NOMO-1 treated with dmso at 0.1 percent for 144 hours (cell line): ENCODE data around the gene CCR2.
A peak's percentile ranks its signal among the peaks of the same experiment; 100 is the strongest.
"Not testable (repeated sequence)": the region's sequence is repeated elsewhere in the genome, so short reads cannot be mapped to it uniquely, and the experiment has no call there.

Experiments
- DNase-seq: peaks from one replicate; lab custom pipeline; 2025; ENCODE audit not compliant: unreplicated experiment; lab: John Stamatoyannopoulos, UW

Gene CCR2

DNA sequence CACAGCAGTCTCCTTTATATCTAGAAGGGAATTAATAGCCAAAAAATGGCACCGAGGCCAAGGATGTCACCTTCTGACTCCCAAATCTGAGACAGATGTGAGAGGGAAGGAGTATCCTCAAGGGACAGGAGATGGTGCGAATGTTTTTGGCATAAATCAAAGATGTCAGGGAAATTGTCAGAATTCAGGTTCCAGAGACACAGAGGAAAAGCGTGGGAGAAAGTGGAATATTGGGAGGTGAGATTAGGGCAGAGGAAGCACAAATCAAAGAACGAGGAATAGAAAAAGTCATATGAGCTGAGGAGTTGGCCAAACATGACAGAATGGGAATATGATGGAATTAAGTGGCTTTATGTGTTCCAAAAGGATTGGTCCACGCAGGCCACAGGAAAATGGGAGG lies 46.9 kb downstream of the CCR2 start:
- no peak for DNase-seq

GRCh38 chr3:46401579-46401978 lies 47.7 kb downstream of the CCR2 start:
- no peak for DNase-seq

GRCh38 chr3:46402902-46403301 lies 49.0 kb downstream of the CCR2 start:
- not testable (repeated sequence) for DNase-seq

DNA sequence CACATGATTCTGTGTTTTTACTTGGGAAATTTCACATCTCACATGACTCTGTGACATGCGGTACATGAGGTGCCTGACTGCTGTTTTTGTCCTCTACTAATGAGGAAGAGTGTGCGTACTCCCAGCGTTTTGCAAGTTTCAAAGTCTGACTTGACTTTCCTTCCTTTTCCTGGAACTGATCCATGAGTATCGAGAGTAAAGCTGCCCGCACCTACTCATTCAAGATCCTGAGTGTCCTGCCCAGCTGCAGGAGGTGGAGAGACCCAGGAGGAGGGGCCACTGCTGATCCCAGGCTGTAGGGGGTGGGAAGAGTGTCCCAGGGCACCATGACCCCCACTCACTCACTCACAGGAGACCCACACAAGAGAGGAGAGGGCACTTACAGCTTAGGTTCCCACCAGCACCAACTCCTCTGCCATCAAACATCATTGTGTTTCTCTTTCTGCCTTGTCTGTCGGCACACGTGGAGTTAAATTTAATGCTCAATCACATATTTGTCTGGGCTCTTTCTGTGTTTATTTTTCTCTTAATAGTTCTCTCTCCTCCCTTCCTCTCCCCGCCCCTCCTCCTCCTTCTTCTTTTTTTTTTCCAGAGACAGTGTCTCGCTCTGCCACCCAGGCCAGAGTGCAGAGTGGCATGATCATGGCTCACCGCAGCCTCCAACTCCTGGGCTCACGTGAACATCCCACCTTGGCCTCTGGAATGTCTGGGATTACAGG lies 51.5 kb downstream of the CCR2 start:
- no peak for DNase-seq

DNA sequence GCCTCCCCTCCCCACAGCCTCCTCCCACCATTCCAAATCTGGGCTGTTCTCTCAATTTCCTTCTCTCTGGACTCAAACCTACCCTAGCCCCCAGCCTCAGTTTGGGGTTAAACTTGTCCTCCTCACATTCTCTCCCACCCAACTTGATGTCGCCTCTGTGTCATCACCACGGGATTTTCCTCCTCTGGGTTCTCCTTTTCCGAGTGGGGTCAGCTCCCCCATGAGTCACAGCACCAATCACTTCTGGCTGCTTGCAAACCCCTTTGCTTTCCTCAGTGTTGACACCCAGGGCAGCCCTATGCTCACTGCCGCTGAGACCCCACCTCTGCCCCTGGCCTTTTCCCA lies 52.5 kb downstream of the CCR2 start:
- DNase-seq, result no peak

GRCh38 chr3:46406788-46407611 lies 53.1 kb downstream of the CCR2 start, which contains the start of the genes CCR5AS and CCRL2:
CCR5AS (minus strand) TSS chr3:46407066.
CCRL2 (plus strand) TSS chr3:46407259; CDS start chr3:46408080, 821 bp downstream.
- DNase-seq, result peak; percentile 52

DNA sequence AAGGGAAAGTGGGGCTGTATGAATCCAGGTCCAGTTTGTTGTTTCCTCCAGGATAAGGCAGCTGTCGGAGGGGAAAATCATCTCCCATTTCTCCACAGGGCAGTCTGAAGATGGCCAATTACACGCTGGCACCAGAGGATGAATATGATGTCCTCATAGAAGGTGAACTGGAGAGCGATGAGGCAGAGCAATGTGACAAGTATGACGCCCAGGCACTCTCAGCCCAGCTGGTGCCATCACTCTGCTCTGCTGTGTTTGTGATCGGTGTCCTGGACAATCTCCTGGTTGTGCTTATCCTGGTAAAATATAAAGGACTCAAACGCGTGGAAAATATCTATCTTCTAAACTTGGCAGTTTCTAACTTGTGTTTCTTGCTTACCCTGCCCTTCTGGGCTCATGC lies 54.1 kb downstream of the CCR2 start:
- DNase-seq, result no peak

DNA sequence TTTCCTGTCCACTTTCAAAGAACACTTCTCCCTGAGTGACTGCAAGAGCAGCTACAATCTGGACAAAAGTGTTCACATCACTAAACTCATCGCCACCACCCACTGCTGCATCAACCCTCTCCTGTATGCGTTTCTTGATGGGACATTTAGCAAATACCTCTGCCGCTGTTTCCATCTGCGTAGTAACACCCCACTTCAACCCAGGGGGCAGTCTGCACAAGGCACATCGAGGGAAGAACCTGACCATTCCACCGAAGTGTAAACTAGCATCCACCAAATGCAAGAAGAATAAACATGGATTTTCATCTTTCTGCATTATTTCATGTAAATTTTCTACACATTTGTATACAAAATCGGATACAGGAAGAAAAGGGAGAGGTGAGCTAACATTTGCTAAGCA lies 54.9 kb downstream of the CCR2 start:
- no peak for DNase-seq

DNA sequence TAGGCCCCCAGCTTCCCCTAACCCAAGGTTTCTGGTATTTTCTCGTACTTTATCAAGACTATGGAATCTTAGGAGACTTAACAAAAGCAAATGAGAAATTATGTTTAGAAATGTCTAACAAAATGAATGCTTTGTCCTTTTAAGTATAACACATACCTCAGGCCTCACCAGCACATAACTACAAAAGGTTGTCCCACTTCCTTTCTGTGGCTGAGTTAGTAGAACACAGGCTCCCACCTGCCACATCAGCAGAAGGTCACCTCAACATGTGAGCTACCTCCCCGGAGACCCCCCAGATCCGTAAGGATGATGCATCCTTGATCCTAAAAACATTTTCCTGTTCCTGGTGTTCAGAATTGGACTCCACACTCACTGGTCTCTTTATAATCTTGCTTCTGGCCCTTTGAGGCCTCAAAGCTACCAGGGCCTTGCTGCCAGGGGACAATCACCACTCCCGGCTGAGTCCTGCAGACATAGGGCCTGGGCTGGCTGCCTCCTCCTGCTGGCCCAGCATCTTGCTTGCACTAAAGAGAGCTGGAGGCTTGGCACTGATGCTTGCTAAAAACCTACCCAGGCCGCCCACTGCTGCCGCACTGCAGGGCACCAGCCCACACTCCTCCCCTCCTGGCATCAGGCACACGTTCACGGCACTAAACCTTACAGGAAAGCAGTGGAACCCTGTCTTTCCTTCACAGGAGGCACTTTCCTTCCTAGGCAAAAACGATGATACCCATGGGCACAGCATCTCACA lies 56.0 kb downstream of the CCR2 start:
- no peak for DNase-seq
